NCI-H2171 treated with DMSO at 0.1 percent for 48 hours (cell line): Measurements from ENCODE around the gene STMN3.

Experiments
- DNase-seq: peaks from one replicate; lab custom pipeline; 2025; lab: John Stamatoyannopoulos, UW

STMN3 gene

DNA sequence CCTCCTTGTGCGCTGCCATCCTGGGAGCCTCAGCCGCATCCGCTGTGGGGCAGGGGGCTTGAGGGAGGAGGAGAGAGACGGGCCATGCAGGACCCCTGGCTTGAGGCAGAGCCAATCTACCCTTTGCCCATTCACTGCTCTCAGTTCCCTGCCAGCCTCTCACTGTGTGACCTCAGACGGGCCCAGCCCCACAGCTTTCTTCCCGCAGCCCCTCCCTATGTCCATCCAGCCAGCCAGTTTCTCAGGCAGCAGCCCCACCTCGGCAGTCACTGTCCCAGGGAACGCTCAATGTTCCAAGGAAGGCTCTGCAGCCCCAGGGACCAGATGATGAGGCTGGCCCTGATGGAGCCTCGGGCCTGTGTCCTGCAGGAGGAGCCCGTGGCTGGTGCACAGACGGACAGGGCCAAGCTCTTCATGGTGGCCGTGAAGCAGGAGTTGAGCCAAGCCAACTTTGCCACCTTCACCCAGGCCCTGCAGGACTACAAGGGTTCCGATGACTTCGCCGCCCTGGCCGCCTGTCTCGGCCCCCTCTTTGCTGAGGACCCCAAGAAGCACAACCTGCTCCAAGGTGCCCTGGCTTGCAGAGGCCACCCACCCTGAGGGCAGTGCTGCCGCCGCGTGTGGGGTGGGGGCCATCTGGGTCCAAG lies 39.3 kb upstream of the STMN3 start:
- DNase-seq: no peak

DNA sequence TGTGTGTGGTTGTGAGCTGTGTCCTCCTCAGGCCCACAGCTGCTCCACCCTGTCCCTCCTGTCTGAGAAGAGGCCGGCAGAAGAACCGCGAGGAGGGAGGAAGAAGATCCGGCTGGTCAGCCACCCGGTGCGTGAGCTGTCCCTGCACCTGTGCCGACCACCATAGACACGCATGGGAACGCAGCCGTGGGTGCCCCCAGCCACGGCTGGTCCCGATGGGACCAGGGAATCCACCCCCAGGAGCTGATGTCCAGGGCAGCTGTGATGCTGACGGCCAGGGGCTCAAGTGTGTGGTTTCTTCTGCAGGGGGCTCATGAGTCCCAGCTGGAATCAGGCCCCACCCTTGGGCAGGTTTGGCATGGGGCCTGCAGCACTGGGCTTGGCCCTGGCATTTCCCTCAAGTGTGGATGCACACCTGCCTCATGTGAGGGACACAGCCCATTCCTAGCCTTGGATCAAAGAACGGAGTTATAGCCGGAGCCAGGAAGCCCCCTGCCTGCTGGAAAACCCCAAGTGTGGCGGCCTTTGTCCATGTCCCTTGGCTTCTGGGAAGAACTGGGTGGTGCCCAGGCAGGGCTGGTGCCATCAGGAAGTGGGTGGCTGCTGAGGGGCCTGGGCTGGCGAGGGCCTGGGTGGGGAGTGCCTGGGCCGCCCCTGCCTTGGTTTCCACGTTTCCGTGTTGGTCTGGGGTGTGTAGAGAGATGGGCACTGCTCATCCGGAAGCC lies 38.6 kb upstream of the STMN3 start:
- DNase-seq: no peak

DNA sequence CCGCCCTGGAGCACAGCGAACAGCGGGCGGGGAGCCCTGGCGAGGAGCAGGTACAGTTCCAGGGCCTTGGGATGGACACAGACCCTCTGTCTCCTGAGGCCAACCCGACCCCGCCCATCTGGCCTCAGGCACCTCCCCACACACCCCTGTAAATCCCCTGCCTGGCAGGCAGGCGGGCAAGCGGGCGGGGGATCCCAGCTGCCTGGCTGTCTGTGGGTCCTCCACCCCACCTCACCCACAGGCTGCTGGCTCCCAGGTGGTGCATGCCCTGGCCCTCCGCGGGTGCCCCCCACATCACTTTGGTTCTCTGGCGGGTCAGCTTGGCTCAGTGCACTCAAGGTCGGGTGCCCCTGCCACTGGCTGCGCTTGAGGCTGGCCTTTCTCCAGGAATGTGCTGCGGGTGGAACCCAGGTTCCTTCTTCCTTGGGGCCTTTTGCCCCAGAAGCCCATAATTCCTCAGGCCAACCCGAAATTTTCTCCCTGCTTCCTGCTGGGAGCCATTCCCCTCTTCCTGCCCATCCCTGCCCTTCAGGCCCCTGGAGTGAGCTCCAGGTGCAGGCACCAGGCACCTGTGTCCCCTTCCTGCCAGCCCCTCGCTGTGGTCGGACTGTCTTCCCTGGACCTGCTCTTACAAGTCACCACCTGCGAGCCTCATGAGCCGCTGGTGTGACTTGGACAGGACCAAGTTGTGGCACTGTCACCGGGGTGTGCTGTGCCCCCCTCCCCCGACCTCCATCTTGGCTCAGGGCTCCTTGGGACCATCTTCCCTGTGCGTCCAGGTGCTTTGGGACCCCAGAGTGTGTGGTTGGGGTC lies 37.9 kb upstream of the STMN3 start:
- DNase-seq: no peak

DNA sequence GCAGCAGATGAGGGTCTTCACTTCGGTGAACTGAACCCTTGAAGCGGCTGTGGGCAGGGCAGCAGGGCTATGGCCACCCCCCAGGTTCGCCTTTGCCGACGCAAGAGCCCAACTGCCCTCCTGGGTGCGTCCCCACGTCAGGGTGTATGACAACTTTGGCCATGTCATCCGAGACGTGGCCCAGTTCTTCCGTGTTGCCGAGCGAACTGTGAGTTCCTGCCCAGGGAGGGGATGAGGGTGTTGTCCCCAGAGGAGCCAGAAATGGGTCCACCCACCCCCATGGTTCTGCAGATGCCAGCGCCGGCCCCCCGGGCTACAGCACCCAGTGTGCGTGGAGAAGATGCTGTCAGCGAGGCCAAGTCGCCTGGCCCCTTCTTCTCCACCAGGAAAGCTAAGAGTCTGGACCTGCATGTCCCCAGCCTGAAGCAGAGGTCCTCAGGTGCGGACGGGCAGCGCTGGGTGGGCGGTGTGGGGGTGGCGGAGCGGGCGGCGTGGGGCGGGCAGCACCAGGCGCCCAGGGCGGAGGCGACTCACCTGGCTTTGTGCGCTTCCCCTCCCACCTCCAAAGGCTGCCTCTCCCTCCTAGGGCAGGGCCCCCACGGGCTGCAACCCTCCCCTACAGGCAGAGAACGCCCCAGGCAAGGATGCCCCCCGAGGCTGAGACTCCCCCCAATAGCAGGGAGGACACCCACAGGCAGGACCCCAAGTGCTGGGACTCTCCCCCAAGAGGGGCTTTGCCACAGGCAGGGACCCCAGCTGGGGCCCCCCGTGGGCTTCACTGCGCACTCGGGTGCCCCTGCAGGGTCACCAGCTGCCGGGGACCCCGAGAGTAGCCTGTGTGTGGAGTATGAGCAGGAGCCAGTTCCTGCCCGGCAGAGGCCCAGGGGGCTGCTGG lies 37.0 kb upstream of the STMN3 start:
- no peak for DNase-seq

DNA sequence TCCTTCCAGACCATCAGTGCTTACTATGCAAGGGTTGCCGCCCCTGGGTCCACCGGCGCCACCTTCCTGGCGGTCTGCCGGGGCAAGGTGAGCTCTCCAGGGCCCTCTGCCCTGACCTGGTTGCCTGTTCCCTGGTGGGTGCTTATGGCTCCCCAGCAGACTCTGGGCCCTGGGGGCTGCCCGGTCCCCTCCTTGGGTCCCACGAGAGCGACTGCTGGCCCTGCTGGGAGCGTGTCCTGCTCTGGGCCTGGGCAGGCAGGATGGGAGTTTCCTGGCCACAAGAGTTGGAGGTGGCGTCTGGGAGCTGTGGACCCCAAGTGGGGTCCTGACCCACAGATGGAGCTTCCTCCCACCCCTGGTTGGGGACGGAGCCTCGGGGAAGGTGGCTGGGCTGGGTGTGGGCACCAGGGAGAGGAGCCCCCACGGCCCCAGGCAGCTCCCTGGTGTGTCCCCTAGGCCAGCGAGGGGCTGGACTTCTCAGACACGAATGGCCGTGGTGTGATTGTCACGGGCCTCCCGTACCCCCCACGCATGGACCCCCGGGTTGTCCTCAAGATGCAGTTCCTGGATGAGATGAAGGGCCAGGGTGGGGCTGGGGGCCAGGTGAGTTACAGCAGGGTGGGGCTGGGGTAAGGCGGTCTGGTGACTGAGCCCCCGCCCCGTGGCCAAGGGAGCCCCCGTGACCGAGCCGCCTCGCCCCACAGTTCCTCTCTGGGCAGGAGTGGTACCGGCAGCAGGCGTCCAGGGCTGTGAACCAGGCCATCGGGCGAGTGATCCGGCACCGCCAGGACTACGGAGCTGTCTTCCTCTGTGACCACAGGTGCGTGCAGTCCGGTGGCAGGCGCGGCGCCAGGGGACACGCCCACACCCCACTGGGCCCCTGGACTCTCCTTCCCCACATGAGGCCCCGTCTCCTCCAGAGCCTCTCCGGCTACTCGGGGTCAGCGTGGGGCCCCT lies 36.1 kb upstream of the STMN3 start:
- no peak for DNase-seq

DNA sequence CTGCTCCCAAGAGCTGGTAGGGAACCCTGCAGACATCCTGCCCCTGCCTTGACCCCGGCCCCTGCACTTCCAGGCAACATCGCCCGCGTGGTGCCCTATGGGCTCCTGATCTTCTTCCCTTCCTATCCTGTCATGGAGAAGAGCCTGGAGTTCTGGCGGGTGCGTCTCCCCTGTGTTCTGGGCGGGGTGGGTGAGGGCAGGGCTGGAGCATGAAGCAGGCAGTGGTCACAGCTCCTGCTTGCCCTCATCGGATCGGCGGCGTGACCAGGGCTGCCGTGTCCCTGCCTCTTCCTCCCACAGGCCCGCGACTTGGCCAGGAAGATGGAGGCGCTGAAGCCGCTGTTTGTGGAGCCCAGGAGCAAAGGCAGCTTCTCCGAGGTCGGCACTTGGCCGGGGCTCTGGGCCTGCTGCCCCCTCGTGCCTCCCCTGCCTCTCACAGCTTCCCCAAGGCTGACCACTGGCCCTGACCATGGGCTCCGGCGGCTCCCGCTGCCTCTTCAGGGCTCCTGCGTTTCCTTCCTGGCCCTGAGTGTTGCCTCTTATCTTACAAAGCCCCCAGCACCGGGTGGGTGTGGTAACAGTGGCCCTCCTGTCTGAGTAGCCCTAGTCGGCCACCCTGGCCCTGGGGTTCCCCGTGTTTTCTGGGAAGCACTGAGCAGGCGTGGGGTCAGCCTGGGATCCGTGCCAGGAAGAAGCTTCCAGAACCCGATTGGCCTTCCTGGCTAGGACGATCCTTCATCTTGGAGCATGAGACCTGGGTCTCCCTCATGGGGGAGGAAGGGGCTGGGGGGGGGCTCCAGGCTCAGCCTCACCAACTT lies 35.2 kb upstream of the STMN3 start:
- no peak for DNase-seq

DNA sequence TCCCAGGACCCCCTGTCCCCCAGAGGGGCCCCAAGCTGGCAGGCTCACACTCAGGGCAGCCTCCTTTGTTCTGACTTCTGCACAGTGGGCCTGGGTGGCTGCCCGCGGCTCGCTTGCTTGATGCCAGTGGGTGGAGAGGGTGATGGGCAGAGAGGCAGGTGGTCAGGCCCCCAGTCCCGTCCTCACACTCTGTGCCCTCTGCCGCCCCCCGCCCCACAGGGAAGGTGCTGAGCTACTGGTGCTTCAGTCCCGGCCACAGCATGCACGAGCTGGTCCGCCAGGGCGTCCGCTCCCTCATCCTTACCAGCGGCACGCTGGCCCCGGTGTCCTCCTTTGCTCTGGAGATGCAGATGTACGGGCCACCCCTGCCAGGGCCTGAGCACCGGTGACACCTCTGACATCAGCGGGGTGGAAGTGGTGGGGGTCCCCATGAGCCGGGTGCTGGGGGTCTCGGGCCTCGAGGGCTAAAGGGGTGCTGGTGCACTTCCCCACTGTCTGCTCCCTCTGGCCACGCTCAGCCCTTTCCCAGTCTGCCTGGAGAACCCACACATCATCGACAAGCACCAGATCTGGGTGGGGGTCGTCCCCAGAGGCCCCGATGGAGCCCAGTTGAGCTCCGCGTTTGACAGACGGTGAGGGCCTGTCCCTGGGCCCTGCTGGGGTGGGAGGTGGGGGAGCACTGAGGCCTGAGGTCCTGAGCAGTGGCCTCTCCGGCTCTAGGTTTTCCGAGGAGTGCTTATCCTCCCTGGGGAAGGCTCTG lies 34.4 kb upstream of the STMN3 start:
- no peak for DNase-seq

DNA sequence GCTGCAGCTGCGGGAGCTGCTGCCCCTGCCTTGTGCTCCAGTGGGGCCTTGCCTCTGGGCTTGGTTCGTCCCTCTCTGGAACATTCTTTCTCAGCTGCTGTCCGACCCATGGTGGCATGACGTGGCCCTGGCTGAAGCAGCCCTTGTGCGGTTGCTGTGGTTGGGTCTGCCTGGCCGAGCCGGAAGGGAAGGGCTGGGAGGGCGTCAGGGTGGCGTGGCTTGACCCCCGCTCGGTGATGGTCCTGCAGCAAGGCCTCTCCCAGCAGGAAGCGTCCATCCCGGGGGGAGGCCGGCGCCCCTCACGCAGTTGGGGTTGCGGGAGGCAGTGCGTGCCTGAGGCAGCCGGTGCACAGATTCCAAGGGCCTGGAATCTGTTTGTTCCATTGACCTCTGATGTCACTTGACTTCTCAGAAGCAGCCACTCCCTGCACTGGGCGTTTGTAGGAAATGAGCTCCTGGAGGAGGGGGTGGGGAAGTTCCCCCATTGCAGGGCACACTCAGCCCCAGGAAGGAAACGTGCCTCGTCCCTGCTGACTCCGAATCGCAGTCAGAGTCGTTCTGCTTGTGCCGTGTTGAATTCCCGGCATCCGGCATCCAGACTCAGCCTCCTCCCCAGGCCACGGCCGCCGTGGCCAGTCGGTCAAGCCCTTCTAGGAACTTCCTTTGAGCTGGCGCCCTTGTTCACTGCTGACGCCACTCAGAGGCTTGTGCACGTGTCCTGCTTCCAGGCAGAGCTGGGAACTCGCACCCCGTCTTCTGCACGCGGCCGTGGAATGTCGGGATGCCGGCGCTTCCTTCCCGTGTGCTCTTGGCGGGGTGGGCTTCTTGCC lies 33.5 kb upstream of the STMN3 start:
- DNase-seq: no peak

DNA sequence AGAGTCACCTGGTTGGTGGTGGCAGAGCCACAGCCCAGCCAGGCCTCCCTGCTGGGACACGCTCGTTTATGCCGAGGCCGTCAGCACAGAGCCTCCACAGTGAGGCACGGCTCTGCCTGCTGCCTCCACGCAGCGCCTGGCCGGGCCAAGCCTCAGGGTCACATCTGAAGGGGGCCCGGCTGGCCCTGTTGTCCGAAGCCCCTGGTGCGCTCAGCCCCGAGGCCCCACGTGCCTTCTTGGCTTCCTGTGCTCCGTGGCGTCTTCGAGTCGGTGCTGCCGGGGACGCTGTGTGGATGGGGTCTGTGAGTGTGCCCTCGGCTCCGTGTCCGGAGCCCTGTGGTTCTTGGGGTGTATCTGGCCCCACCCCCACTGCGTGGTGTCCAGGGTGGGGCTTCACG lies 32.9 kb upstream of the STMN3 start:
- DNase-seq: no peak

DNA sequence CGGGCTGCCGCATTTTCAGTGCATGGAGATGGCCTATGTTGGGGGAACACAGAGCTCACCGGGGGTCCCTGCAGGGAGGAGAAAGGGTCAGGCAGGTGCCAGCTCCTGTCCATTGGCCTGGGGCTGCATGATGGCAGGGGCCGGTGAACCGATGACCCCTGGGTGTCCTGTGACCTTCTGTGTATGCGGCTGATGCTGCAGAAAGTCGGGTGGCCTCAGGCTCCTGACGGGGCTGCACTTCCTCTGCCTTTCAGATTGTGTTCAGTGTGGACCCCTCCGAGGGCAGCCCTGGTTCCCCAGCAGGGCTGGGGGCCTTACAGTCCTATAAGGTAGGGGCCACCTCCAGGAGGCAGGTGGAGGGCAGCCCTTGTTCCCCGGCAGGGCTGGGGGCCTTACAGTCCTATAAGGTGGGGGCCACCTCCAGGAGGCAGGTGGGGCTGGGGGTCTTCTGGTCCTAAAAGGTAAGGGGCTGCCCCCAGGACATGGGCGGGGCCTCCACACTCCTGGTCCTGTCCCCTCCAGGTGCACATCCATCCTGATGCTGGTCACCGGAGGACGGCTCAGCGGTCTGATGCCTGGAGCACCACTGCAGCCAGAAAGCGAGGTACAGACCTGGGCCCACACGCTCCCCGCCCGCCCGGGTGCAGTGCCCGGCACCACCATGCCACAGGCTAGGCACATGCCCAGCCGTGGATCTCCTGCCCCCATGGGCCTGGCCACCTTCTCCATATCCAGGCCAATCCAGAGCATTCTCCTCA lies 32.2 kb upstream of the STMN3 start:
- DNase-seq: no peak

DNA sequence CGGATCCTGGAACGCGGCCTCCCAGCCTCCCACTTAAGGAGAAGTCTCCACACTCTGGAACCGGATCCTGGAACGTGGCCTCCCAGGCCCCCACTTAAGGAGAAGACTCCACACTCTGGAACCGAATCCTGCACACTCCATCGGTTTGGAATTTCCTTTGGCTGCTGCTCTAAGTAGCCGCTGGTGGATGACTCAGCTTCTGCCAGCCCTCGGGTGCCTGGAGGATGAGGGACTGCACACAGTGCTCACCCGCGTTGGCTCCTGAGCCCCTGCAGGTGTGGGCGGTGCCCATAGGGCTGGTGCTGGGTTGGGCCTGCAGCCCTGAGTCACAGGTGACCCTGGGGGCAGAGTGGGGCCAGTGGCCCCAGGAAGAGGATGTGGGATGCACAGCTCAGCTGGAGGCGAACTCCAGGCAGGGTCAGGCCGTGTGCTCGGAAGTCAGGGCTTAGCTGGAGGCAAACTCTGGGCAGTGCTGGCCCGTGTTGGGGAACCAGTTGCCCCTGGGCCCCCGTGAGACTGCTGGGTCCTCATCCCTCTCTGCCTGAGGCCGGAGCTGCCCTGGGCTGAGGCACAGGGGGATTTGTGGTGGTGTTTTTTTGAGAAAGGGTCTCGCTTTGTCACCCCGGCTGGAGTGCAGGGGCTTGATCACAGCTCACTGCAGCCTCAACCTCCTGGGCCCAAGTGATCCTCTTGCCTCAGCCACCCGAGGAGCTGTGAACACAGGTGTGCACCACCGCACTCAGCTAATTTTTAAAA lies 29.3 kb upstream of the STMN3 start:
- no peak for DNase-seq

DNA sequence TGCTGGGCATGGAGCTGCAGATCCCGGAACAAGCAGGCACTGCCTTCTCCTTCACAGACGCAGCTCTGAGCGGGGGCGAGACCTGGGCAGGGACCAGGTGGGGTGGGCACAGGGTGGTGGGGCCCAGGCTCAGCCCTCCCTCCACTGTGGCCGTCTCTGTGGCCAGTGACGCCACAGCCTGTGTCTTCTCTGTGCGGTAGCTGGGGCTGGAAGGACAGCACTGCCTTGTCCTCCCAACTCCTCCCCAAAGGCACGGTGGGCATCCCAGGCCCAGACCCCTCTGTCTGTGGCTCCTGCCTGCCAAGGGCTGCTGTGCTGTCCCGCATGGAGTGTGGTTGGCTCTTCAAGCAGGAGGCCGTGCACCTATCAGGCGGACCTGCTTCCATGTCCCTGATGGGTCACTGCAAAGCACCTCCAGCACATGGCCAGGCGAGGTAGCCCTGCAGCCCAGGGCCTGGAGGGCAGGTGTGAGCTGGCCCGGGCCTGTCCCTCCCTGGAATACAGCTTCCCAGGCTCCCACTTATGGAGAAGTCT lies 28.5 kb upstream of the STMN3 start:
- DNase-seq: no peak

DNA sequence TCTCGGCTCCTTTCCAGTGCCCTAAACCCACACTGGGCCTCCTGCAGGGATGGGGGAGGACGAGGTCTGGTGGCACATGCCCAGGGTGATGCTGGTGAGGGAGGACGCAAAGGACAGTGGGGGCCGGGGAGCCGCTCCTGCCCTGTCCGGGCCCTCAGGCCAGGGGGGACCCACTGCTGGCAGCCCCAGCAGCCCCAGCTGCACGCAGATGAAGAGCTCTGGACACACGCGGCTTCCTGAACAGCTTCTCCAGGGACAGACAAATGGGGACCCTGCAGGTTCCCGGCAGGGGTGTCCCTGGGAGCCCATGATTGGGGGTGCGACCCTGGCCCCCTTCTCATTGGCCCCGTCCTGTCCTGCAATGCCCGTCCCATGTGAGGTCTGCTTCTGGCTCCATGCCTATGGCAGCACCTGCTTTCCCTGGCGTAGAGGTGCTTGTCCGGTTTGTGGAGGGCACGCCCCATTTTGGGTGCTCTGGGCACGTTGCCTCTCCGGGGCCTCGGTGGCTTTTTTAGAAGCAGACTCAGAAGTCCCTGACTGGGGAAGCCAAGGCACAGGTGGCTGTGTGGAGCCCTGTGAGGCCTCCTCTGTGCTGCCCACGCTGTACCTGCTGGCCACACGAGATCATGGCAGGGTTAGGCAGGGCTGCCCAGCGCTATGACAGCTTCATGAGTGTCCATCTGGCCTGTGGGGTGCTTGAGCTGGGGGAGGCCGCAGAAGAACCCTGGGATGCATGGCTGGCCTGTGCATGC lies 27.8 kb upstream of the STMN3 start:
- no peak for DNase-seq

DNA sequence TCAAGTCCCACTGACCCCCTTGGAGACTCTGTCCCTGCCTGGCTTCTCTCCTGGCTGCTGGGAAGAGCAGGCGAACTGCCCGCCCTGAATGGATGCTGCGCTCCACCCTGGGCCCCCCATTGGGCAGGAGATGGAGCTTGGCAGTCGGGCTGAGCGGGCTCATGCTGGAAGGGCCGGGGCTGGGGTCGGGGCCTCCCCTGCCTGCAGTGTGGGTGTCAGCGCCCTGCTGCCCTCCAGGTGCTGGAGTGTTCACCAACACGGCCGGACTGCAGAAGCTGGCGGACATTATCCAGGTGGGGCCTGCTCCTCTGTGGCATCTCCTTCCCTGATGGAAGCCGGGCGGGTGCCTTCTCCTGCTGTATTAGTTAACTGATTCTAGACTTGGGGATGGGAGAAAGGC lies 27.2 kb upstream of the STMN3 start:
- no peak for DNase-seq

DNA sequence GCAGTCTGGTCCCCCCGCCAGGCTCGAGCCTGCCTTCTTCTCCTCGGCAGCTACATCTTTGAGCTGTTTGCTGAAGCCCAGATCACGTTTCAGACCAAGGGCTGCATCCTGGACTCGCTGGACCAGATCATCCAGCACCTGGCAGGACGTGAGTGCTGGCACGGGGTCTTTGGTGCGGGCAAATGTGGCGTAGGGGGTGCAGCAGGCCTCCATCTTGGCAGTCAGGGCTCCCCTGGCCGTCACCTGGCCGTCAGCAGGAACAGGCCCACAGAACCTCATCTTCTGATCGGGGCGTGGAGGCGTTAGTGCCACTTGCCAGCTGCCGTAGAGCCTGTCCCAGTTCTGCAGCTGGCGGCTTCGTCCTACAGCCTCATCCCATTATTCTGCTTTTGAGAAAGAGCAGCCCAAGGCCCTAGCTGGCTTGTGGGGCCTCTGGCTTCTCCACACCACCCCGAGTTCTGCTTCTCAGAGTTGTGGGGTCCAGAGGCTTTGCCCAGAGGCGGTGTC lies 26.6 kb upstream of the STMN3 start:
- DNase-seq: no peak
